Suprapubic skin (tissue), 4 donors: ENCODE results near the gene SAPCD1. TPM values are rescaled to one million over a fixed set of nuclear protein-coding genes. Genes with fewer than 3 reads are reported as not detected.

Experiments
- DNase-seq, 2 donors: peaks; one replicate each; pipeline ENCODE4 v3.0.0-alpha.2; 2019; ENCODE audit warnings: low spot score in 2 of 2
- H3K27ac ChIP-seq: fragments of 200-600 bp; sonication (generic); one replicate; pipeline ENCODE4 v1.5.1; 2019
- H3K27me3 ChIP-seq: fragments of 200-600 bp; sonication (generic); one replicate; pipeline ENCODE4 v1.5.1; 2019
- H3K36me3 ChIP-seq: fragments of 200-600 bp; sonication (generic); one replicate; pipeline ENCODE4 v1.5.1; 2019
- H3K4me1 ChIP-seq: fragments of 200-600 bp; sonication (generic); one replicate; pipeline ENCODE4 v1.5.1; 2019
- H3K4me3 ChIP-seq: fragments of 200-600 bp; sonication (generic); one replicate; pipeline ENCODE4 v1.5.1; 2019; ENCODE audit warnings: mild to moderate bottlenecking
- H3K9me3 ChIP-seq: fragments of 200-600 bp; sonication (generic); one replicate; pipeline ENCODE4 v1.5.1; 2019
- CTCF ChIP-seq, 2 donors: fragments of 200-600 bp in 1 of 2; fragments of 450-650 bp in 1 of 2; sonication (generic) in 1 of 2; IDR thresholded peaks; one replicate each; pipeline ENCODE4 v1.5.1; 2016 to 2019; ENCODE audit warnings: antibody characterized with exemption in 2 of 2, mild to moderate bottlenecking in 1 of 2, moderate library complexity in 1 of 2
- EP300 ChIP-seq: sonication (generic); formaldehyde crosslinking; IDR thresholded peaks from one replicate; pipeline ENCODE4 v1.6.1; 2017; ENCODE audit warnings: antibody characterized with exemption
- POLR2A ChIP-seq, 2 donors: fragments of 450-650 bp; IDR thresholded peaks; one replicate each; pipeline ENCODE4 v1.6.1; 2017; ENCODE audit warnings: antibody characterized with exemption in 2 of 2, mild to moderate bottlenecking in 2 of 2, moderate library complexity in 2 of 2
- POLR2AphosphoS5 ChIP-seq, 3 donors: sonication (generic); formaldehyde crosslinking; IDR thresholded peaks; one replicate each; pipeline ENCODE4 v1.6.1; 2017; ENCODE audit warnings: antibody characterized with exemption in 3 of 3
- WGBS: methylation state at CpG from one replicate; pipeline ENCODE4 v1.1.5; 2018; 5-methylcytosine and 5-hydroxymethylcytosine counted together
- total RNA-seq, 4 donors: library from RNA; depleted of rRNA; stranded (reverse); fragments of >200 nt; gene quantifications; one replicate each; pipeline ENCODE4 v1.1.0, GENCODE V29; 2016

Gene SAPCD1
- total RNA-seq, 4 donors from 2014 or later, result 9.3 to 42.2 (median 20.3) TPM

DNA sequence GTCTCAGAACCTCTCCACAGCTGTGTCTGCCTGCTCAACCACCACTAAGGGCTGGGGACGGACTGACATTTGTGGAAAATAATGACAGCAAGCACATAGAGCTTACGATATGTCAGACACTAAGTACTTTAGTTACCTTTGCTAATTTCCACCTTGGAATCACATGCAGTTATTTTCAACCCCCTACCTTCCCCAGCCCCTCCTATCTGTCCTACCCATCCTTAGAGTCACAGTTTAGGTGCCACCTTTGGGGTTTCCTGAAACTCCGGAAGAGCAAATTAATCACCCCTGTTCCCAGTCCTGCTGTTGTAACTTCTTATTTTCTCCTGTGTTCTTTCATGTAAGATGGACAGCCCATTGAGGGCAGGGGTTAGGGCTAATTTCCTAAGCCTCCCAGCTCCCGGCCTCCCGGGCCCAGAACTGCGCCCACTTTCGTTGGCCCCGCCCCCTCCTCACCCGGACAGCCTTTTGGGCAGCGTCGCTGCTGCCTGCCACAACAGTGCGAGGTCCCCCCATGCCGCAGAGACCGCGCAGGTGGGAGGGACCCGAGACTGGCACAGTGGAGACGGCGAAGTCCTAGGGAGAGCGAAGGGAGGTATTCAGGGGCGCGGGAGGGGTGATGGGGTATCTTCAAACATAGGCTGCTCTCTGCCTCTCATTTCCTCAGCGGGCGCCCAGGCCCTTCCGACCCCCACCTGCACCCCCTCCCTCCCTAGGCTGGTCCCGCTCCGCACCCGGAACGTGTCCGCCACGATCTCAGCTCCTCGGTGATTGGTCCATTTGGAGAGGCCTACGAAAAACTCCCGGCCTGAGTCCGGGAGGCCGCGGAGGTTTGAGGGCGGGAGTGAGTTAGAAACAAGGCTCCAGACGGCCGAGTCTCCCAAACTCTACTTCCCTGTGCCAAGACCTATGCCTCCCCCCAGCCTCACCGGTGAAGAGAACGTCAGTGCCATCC lies 34.5 kb upstream of the SAPCD1 start:
- Histone ChIP-seq H3K4me3 (peak overlapping the region; percentile 73), H3K27ac (peak overlapping the region; percentile 91), H3K9me3 (no peaks in the 10 kb centered on the region), H3K4me1 (peaks cover 47% of the 10 kb centered on the region), H3K27me3 (no peaks in the 10 kb centered on the region), H3K36me3 (peaks cover 52% of the 10 kb centered on the region)
- TF ChIP-seq CTCF (IDR thresholded peaks at IDR 0.05) (no peak), POLR2AphosphoS5 (IDR thresholded peaks at IDR 0.05) (no peak)
- DNase-seq, result no peak
- WGBS, result 65% methylated on average over 39 of the region's 41 CpGs

DNA sequence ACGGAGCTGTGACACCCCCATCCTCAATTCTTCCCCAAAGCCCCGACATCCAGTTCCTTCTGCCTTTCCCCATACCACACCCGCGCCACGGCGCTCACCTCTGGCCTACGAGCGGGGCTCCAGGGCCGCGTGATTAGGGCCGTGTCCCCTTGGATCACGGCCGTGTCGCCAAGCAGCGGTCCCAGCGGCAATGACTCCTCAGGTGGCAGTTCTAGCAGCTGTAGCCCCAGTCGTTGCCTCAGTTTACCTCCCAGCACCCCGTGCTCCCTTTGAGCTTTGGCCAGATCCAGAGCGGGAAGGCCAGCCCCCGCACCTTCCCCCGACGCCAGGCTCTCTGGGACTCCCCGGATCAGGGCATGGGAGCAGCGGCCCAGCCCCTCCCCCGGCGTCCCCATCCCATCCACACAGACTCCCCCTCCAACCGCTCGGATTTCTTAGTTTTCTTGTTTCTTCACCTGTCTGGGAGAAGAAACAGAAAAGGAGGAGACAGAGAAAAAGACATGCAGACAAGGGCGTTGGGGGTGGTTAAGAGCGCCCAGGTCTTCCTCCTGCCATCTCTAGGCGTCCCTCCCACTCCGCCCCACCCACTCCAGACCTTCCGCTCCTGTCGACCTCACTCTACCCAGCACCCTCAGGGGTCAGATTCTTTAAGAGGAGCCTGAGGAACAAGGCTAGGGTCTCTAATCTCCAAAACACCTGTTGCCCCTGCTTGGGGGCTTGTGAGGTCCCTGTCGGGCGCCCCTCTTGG lies 33.5 kb upstream of the SAPCD1 start, which contains the start of gene DDAH2:
Gene DDAH2 (minus strand): TSS at position 533 of the 748 bp plus-strand sequence. CDS start 138 bp downstream, at position 395.
- DNase-seq, result peak in 1 of 2 donors; percentile 84
- peak within 1 kb of the TSS; percentile 73 for H3K4me3 ChIP-seq
- peaks cover 56% of the 10 kb centered on the region for H3K4me1 ChIP-seq
- no peak for TF ChIP-seq POLR2A (IDR thresholded peaks at IDR 0.05)
- peak in 1 of 2 donors; percentile 57 for TF ChIP-seq CTCF (IDR thresholded peaks at IDR 0.05)
- no peaks in the 10 kb centered on the region for H3K9me3 ChIP-seq
- H3K27ac ChIP-seq, result peak within 1 kb of the TSS; percentile 91
- peaks cover 62% of the 10 kb centered on the region for H3K36me3 ChIP-seq
- H3K27me3 ChIP-seq, result no peaks in the 10 kb centered on the region
- WGBS, result 11% methylated on average over 35 of the region's 36 CpGs

DNA sequence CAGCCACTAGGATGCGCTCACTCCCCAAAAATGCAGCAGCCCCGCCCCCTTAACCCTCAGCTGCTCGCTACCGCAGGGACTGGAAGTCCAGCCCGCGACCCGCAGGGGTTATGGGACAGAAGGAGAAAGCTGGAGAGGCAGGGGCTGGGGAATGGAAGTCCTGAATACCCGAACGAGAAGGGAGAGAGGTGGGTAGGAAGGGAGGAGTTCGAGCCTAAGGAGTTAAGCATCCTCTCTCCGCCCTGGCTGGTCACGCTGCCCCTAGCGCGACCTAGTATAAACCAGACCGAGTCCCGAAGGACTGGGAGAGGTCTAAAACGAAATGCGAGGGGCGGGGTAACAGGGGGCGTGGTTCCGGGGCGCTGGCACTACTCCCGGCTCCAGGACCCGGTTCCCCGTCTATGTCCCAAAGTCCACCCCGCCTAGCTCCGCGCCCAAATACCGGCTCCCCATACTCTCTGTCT lies 32.9 kb upstream of the SAPCD1 start:
- Histone ChIP-seq H3K4me1 (peaks cover 62% of the 10 kb centered on the region), H3K4me3 (peak overlapping the region; percentile 73), H3K9me3 (no peaks in the 10 kb centered on the region), H3K27ac (peak overlapping the region; percentile 91), H3K27me3 (no peaks in the 10 kb centered on the region), H3K36me3 (peaks cover 65% of the 10 kb centered on the region)
- TF ChIP-seq CTCF (IDR thresholded peaks at IDR 0.05), result peak in 1 of 2 donors; percentile 21
- peak in 2 of 3 donors; percentile 49 to 54 for TF ChIP-seq POLR2AphosphoS5 (IDR thresholded peaks at IDR 0.05)
- no peak for TF ChIP-seq POLR2A (IDR thresholded peaks at IDR 0.05)
- no peak for TF ChIP-seq EP300
- DNase-seq, result peak; percentile 96 to 97
- 0% methylated on average over 14 of the region's 29 CpGs for WGBS

- TF ChIP-seq CTCF (IDR thresholded peaks at IDR 0.05), result no peak
- peak in 1 of 3 donors; percentile 58 for TF ChIP-seq POLR2AphosphoS5 (IDR thresholded peaks at IDR 0.05)
- TF ChIP-seq EP300, result no peak
- TF ChIP-seq POLR2A (IDR thresholded peaks at IDR 0.05), result peak in 1 of 2 donors; percentile 39
- peak overlapping the region; percentile 73 for H3K4me3 ChIP-seq
- H3K27me3 ChIP-seq, result no peaks in the 10 kb centered on the region
- H3K4me1 ChIP-seq, result peaks cover 68% of the 10 kb centered on the region
- no peaks in the 10 kb centered on the region for H3K9me3 ChIP-seq
- 24% methylated on average over 11 of the region's 46 CpGs for WGBS
- DNase-seq, result peak; percentile 95 to 96
- peaks cover 65% of the 10 kb centered on the region for H3K36me3 ChIP-seq
- H3K27ac ChIP-seq, result peak overlapping the region; percentile 91
Measured at GRCh38 chr6:31729979-31730630, 32.4 kb upstream of the SAPCD1 start.
